Measurements from ENCODE around the gene MYBL2.

GRCh38 chr20:43746344-43747137, 79.6 kb downstream of the MYBL2 start:
- TF ChIP-seq, protein P1, sequence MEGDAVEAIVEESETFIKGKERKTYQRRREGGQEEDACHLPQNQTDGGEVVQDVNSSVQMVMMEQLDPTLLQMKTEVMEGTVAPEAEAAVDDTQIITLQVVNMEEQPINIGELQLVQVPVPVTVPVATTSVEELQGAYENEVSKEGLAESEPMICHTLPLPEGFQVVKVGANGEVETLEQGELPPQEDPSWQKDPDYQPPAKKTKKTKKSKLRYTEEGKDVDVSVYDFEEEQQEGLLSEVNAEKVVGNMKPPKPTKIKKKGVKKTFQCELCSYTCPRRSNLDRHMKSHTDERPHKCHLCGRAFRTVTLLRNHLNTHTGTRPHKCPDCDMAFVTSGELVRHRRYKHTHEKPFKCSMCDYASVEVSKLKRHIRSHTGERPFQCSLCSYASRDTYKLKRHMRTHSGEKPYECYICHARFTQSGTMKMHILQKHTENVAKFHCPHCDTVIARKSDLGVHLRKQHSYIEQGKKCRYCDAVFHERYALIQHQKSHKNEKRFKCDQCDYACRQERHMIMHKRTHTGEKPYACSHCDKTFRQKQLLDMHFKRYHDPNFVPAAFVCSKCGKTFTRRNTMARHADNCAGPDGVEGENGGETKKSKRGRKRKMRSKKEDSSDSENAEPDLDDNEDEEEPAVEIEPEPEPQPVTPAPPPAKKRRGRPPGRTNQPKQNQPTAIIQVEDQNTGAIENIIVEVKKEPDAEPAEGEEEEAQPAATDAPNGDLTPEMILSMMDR (optimal IDR thresholded peaks at IDR 0.05 in 1 of 3, IDR thresholded peaks at IDR 0.05 in 1 of 3, conservative IDR thresholded peaks at IDR 0.05 in 1 of 3; ENCODE audit: extremely low read depth in 1 of 3, insufficient read depth in 2 of 3, low read length in 3 of 3), result no peak
- no peak for TF ChIP-seq EZH2 (IDR thresholded peaks at IDR 0.05; ENCODE audit: low read length)
